Parathyroid adenoma (tissue), 2 donors: ENCODE results near the gene ASCL2.
A peak's percentile ranks its signal among the peaks of the same experiment; 100 is the strongest.

ENCODE experiments used
- H2AFZ ChIP-seq: fragments of 300-600 bp; sonication (generic); one replicate; pipeline ENCODE4 v1.7.0; 2017; ENCODE audit warnings: antibody characterized with exemption, mild to moderate bottlenecking
- H3K27ac ChIP-seq: fragments of 300-600 bp; sonication (generic); one replicate; pipeline ENCODE4 v1.7.0; 2017
- H3K27me3 ChIP-seq: fragments of 300-600 bp; sonication (generic); one replicate; pipeline ENCODE4 v1.7.0; 2017; ENCODE audit warnings: low read length; ENCODE audit not compliant: control insufficient read depth, insufficient read depth
- H3K36me3 ChIP-seq: fragments of 300-600 bp; sonication (generic); one replicate; pipeline ENCODE4 v1.7.0; 2017; ENCODE audit warnings: low read length; ENCODE audit not compliant: control insufficient read depth, insufficient read depth
- H3K4me1 ChIP-seq: fragments of 300-600 bp; sonication (generic); one replicate; pipeline ENCODE4 v1.7.0; 2017; ENCODE audit warnings: control low read depth
- H3K4me2 ChIP-seq: fragments of 300-600 bp; sonication (generic); one replicate; pipeline ENCODE4 v1.7.0; 2017; ENCODE audit warnings: low read length
- H3K4me3 ChIP-seq: fragments of 300-600 bp; sonication (generic); one replicate; pipeline ENCODE4 v1.7.0; 2017; ENCODE audit warnings: low read depth, low read length
- H3K79me2 ChIP-seq: fragments of 300-600 bp; sonication (generic); one replicate; pipeline ENCODE4 v1.7.0; 2017; ENCODE audit warnings: control low read depth
- H3K9ac ChIP-seq: fragments of 300-600 bp; sonication (generic); one replicate; pipeline ENCODE4 v1.7.0; 2017; ENCODE audit warnings: mild to moderate bottlenecking
- H3K9me3 ChIP-seq: fragments of 300-600 bp; sonication (generic); one replicate; pipeline ENCODE4 v1.7.0; 2017; ENCODE audit warnings: low read length; ENCODE audit not compliant: control insufficient read depth
- TF ChIP-seq, protein P1 (sequence below): fragments of 300-600 bp; sonication (generic); IDR thresholded peaks from one replicate; pipeline ENCODE4 v1.7.0; 2017; ENCODE audit warnings: antibody characterized with exemption, mild to moderate bottlenecking
- donor health status: primary hyperparathyroidism.

The ASCL2 gene

DNA sequence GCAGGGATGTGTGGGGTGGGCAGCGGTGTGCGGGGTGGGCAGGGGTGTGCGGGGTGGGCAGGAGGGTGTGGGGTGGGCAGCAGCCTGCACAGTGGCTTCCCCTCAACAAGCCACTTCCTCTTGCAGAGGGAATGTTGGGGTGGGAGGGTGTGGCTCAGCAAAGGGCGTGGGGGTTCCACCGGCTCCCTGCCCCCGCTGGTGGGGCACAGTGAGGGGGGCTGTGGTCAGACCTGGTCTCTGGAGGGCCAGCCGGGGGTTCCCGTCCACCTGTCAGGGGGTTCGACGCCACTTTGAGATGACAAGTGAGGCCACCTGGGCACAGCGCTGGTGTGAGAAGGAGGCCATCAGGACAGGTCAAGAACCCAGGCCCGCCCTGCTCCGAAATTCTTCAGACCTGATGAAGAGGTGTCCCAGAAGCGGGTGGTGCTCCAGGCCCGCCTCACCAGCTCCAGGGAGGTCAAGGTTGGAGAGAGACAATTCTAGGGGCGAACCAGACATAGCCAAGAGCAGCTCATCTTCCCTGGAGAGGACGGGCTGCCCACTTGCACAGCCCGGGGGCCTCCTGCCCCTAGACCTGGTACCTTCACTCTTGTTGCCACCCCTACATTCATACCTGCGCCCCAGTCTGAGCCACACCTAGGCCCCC lies 30.0 kb upstream of the ASCL2 start:
- Histone ChIP-seq H3K4me1 (no peaks in the 10 kb centered on the region), H3K9ac (no peak overlapping the region), H3K36me3 (no peaks in the 10 kb centered on the region), H3K4me2 (no peak overlapping the region), H3K79me2 (no peaks in the 10 kb centered on the region), H3K27me3 (no peaks in the 10 kb centered on the region), H2AFZ (no peak overlapping the region), H3K4me3 (no peak overlapping the region), H3K27ac (no peak overlapping the region), H3K9me3 (no peaks in the 10 kb centered on the region)
- TF ChIP-seq, protein P1, sequence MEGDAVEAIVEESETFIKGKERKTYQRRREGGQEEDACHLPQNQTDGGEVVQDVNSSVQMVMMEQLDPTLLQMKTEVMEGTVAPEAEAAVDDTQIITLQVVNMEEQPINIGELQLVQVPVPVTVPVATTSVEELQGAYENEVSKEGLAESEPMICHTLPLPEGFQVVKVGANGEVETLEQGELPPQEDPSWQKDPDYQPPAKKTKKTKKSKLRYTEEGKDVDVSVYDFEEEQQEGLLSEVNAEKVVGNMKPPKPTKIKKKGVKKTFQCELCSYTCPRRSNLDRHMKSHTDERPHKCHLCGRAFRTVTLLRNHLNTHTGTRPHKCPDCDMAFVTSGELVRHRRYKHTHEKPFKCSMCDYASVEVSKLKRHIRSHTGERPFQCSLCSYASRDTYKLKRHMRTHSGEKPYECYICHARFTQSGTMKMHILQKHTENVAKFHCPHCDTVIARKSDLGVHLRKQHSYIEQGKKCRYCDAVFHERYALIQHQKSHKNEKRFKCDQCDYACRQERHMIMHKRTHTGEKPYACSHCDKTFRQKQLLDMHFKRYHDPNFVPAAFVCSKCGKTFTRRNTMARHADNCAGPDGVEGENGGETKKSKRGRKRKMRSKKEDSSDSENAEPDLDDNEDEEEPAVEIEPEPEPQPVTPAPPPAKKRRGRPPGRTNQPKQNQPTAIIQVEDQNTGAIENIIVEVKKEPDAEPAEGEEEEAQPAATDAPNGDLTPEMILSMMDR: no peak

DNA sequence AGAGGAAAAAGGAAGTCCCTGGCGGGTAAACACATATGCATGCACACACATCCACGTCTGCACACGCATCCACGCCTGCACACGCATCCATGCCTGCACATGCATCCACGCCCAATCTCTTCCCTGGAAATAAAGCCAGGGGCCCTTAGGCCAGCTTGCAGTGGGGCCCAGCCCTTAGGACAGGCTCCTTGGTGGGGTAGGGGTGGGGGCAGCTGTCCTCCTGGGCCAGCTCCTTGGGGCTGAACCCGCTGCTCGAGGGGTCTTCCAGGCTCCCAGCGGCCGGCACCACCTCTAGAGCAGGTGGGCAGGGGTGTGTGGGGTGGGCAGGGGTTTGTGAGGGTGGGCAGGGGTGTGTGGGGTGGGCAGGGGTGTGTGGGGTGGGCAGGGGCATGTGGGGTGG lies 29.4 kb upstream of the ASCL2 start:
- no peak overlapping the region for H3K9ac ChIP-seq
- no peaks in the 10 kb centered on the region for H3K36me3 ChIP-seq
- no peaks in the 10 kb centered on the region for H3K4me1 ChIP-seq
- no peak overlapping the region for H3K27ac ChIP-seq
- TF ChIP-seq, protein P1: no peak
- no peaks in the 10 kb centered on the region for H3K27me3 ChIP-seq
- H3K4me3 ChIP-seq: no peak overlapping the region
- H3K79me2 ChIP-seq: no peaks in the 10 kb centered on the region
- no peak overlapping the region for H2AFZ ChIP-seq
- H3K4me2 ChIP-seq: no peak overlapping the region
- no peaks in the 10 kb centered on the region for H3K9me3 ChIP-seq

DNA sequence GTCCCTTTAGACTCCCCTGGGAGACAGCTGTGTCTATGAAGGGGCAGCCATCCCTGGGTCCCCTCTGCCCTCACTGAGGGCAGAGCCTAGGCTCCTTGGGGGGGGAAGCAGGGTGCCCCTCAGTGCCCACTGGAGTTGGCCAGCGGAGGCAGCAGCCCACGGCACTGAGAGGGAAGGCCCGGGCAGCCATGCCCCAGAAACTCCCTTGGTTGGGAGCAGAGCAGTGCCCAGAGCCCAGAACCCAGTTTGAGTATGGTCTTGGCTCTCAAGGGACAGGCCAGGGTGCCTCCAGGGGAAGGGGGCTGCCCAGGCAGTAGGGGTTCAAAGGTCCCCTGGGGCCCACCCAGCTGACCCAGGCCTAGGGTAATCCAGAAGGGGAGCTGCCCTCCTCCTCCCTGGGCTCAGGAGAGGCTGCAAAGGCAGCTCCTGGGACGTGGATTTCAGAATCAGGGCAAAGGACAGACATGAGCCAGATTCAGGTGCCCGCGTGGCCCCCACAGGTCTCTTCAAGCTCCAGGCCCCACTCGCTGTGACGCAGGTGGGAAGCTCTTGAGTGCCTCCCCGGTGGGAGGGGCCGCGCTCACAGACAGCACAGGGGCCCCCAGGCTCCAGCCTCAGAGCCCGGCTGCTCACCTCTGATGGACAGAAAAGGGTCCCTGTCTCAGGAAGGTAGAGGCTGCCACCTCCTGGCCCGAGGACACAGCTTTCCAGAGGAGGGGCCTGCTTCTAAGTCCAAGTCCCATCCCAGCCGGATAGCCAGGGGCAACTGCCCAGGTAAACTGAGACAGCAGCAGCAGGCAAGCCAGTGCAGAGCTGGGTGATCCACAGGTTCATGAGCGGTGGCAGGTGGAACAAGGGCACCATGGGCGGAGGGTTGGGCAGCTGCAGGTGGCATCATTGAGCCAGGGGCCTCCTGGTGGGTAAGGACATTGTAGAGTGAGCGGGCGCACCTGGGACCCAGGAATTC lies 28.7 kb upstream of the ASCL2 start:
- no peaks in the 10 kb centered on the region for H3K4me1 ChIP-seq
- H3K36me3 ChIP-seq: no peaks in the 10 kb centered on the region
- H3K79me2 ChIP-seq: no peaks in the 10 kb centered on the region
- TF ChIP-seq, protein P1: peak; percentile 23
- H3K4me3 ChIP-seq: no peak overlapping the region
- no peak overlapping the region for H3K9ac ChIP-seq
- H3K4me2 ChIP-seq: no peak overlapping the region
- H2AFZ ChIP-seq: no peak overlapping the region
- H3K27me3 ChIP-seq: no peaks in the 10 kb centered on the region
- H3K9me3 ChIP-seq: no peaks in the 10 kb centered on the region
- H3K27ac ChIP-seq: no peak overlapping the region

DNA sequence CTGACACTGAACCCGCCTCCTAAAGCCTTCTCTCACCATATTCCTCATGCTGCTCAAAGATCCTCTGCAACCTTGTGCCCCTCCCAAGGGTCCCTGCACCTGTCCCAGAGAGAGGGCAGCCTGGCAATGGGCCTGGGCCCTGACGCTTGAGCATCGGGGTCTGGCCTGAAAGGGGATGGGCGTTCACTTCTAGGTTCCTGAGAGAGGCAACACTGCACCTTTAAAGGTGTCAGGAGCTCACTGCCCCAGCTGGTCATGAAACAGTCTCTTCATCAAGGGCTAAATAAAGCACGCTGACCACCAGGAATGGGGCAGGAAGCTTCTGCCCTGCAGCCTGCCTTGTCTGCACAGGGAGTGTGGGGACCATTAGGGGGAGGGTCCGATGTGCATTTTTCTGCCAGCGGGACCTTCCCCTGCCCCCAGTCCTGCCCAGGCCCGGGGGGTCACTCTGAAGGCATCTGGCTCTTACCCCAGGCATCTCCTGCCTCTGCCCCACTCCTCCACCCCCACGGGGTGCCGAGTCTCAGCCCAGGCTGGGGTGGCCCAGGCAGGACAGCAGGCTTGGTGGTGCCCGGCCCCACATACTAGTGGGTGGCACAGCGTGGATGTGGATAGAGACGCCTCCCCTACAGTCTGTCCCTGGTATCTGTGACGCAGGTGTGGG lies 27.9 kb upstream of the ASCL2 start:
- H3K4me1 ChIP-seq: no peaks in the 10 kb centered on the region
- H3K27me3 ChIP-seq: no peaks in the 10 kb centered on the region
- no peak overlapping the region for H3K4me3 ChIP-seq
- no peaks in the 10 kb centered on the region for H3K36me3 ChIP-seq
- H3K79me2 ChIP-seq: no peaks in the 10 kb centered on the region
- TF ChIP-seq, protein P1: no peak
- H3K9me3 ChIP-seq: no peaks in the 10 kb centered on the region
- no peak overlapping the region for H2AFZ ChIP-seq
- H3K4me2 ChIP-seq: no peak overlapping the region
- H3K27ac ChIP-seq: no peak overlapping the region
- no peak overlapping the region for H3K9ac ChIP-seq
